ENCODE results near the gene KCNQ2. TPM values are rescaled to one million over a fixed set of nuclear protein-coding genes. Genes with fewer than 3 reads are reported as not detected.

The KCNQ2 gene
- total and polyA plus RNA-seq, 4 donors: 30.7 to 155 (median 103) TPM

DNA sequence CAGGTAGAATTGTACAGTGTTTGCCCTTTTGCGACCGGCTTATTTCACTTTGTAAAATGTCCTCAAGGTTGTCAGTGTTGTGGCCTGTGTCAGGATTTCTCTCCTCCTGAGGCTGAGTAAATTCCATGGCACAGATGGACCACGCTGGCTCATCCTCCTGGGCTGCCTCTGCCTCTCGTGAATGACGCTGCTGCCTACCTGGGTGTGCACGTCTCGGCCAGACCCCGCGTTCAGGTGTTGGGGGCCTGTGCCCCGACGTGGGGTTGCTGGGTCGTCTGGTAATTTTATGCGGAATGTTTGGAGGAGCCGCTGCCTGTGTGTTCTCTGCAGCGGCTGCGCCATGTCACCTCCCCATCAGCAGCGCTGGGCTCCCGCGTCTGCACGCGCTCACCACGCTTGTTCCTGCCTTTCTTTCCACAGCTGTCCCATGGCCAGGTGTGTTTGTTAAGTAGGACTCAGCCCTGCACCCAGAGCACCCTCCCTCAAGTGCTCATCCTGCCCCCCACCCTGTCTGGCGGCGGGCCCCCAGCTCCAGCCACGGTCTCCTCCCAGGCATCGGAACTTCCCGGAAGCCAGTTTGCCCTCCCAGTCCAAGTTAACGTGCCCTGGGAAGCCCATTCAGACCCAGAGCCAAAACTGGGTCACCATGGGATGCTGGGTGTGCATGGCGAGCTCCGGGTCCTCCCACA is 75.2 kb downstream of the KCNQ2 start:
- Histone ChIP-seq H3K27ac (ENCODE audit: low read depth, low read length) (no peak overlapping the region), H3K9me3 (ENCODE audit: control insufficient read depth, insufficient read depth, low read length) (no peaks in the 10 kb centered on the region), H3K4me3 (ENCODE audit: low read depth, low read length) (no peak overlapping the region), H3K27me3 (ENCODE audit: control insufficient read depth, insufficient read depth, low read length) (no peaks in the 10 kb centered on the region), H3K36me3 (ENCODE audit: control insufficient read depth, insufficient read depth, low read length) (peaks cover 8% of the 10 kb centered on the region), H3K4me1 (ENCODE audit: control insufficient read depth, insufficient read depth, low read length) (peaks cover 33% of the 10 kb centered on the region)
- WGBS (ENCODE audit: insufficient coverage): 88% methylated on average over 23 of the region's 30 CpGs
- no peak for DNase-seq (ENCODE audit: low read depth in 4 of 6, low spot score in 6 of 6)

DNA sequence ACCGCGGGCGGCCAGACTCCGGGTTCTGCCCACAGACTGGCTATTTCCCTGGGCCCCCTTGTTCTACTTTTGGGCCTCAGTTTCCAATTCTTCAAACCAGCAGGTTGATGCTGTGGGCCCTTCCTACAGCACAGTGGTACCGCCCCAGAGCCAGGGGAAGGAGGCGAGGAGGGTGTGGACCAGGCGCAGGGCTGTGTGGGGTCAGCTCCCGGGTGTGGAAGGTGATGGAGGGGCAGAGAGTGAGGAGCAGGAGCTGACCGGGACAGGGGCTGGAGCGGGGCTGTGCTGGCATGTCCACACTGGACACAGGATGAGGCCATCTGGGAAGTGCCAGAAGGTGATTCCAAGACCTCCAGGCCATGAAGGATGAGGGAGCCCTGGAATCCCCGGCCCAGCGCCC is 76.2 kb downstream of the KCNQ2 start:
- H3K9me3 ChIP-seq (ENCODE audit: control insufficient read depth, insufficient read depth, low read length): no peaks in the 10 kb centered on the region
- WGBS (ENCODE audit: insufficient coverage): 89% methylated on average over 12 of the region's 12 CpGs
- no peak for DNase-seq (ENCODE audit: low read depth in 4 of 6, low spot score in 6 of 6)
- H3K4me1 ChIP-seq (ENCODE audit: control insufficient read depth, insufficient read depth, low read length): peaks cover 29% of the 10 kb centered on the region
- no peak overlapping the region for H3K4me3 ChIP-seq (ENCODE audit: low read depth, low read length)
- peaks cover 8% of the 10 kb centered on the region for H3K36me3 ChIP-seq (ENCODE audit: control insufficient read depth, insufficient read depth, low read length)
- H3K27me3 ChIP-seq (ENCODE audit: control insufficient read depth, insufficient read depth, low read length): no peaks in the 10 kb centered on the region
- no peak overlapping the region for H3K27ac ChIP-seq (ENCODE audit: low read depth, low read length)

DNA sequence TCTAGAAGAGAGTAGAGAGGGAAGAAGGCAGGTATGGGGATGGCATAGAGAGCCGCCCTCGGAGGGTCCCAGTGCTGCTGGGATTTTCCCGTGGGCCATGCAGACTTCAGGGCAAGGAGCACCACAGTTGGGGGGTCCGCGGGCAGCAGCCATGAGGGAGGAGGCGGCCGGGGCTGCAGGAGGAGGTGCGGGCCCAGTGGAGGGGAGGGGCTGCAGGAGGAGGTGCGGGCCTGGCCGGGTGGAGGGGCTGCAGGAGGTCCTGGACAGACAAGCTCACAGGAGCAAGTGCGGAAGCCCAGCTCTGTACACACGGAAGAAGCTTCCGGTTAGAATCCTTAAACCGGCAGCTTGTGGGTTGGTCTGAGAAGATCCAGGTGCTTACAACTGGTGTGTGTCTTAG is 76.7 kb downstream of the KCNQ2 start:
- H3K4me1 ChIP-seq (ENCODE audit: control insufficient read depth, insufficient read depth, low read length): peaks cover 29% of the 10 kb centered on the region
- H3K9me3 ChIP-seq (ENCODE audit: control insufficient read depth, insufficient read depth, low read length): no peaks in the 10 kb centered on the region
- no peak overlapping the region for H3K27ac ChIP-seq (ENCODE audit: low read depth, low read length)
- peaks cover 8% of the 10 kb centered on the region for H3K36me3 ChIP-seq (ENCODE audit: control insufficient read depth, insufficient read depth, low read length)
- WGBS (ENCODE audit: insufficient coverage): 76% methylated on average over 14 of the region's 14 CpGs
- DNase-seq (ENCODE audit: low read depth in 4 of 6, low spot score in 6 of 6): no peak
- no peak overlapping the region for H3K4me3 ChIP-seq (ENCODE audit: low read depth, low read length)
- H3K27me3 ChIP-seq (ENCODE audit: control insufficient read depth, insufficient read depth, low read length): no peaks in the 10 kb centered on the region

DNA sequence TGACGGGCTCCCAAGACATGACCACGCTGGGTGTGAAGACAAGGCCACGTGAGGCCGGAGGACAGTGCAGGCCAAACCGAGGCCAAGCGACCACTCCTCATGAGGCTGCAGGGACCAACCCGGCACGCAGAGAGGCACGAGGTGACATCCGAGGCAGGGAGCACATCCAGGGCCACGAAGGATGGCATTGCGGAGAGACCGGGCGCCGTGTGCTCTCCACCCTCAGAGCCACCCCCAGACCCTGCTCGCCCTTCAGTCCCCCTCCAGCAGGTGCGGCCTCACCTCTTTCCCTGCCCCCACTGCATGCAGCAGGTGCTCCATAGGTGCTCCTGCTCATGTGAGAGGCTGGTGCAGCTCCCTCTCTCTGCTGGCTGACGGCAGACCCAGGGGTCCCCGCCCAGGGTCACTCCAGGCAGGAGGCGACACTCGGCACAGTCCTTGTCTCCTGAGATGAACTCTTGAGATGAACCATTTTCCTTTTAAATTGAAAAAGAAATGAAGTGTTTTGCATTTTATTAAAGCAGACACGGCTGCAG is 77.5 kb downstream of the KCNQ2 start:
- H3K27ac ChIP-seq (ENCODE audit: low read depth, low read length): no peak overlapping the region
- peaks cover 29% of the 10 kb centered on the region for H3K4me1 ChIP-seq (ENCODE audit: control insufficient read depth, insufficient read depth, low read length)
- 83% methylated on average over 20 of the region's 22 CpGs for WGBS (ENCODE audit: insufficient coverage)
- no peaks in the 10 kb centered on the region for H3K9me3 ChIP-seq (ENCODE audit: control insufficient read depth, insufficient read depth, low read length)
- no peak for DNase-seq (ENCODE audit: low read depth in 4 of 6, low spot score in 6 of 6)
- no peak overlapping the region for H3K4me3 ChIP-seq (ENCODE audit: low read depth, low read length)
- no peaks in the 10 kb centered on the region for H3K27me3 ChIP-seq (ENCODE audit: control insufficient read depth, insufficient read depth, low read length)
- H3K36me3 ChIP-seq (ENCODE audit: control insufficient read depth, insufficient read depth, low read length): peaks cover 6% of the 10 kb centered on the region

DNA sequence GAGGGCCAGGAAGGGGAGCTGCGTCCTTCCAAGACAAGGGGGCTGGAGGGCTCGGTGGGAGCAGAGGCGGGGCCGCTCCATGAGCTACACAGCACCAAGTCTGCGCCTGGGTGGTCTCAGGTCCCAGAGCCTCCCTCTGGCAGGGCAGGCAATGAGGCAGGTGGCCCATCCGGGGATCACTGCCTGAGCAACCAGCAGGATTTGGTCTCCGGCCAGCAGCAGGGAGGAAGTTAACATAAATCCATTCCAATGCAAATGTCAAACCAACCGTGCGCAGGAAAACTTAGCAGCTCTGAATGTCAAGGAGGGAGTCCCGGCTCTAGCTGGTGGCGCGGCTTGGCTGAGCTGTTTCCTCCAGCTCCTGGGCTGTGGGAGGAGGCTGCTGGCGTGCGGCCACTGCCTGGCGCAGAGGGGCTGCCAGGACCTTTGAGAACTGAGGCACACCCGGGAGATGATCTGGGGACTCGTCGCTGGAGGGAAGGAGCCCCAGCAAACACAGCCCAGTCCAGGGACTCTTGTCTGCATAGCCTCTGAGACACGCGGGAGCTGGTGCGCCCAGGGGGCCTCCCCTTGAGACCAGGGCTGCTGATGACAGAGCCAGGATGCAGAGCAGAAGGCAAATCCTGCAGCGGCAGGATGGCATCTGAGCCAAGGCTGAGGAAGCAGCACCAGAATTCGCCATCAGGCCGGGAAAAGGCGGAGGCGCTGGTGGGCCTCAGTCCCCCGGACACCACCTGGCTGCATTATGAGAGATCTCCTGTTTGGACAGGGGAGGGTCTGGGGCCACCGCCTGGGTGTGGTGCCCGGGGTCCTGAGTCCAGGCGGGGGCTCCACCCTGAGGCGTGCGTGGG is 78.2 kb downstream of the KCNQ2 start:
- peaks cover 29% of the 10 kb centered on the region for H3K4me1 ChIP-seq (ENCODE audit: control insufficient read depth, insufficient read depth, low read length)

DNA sequence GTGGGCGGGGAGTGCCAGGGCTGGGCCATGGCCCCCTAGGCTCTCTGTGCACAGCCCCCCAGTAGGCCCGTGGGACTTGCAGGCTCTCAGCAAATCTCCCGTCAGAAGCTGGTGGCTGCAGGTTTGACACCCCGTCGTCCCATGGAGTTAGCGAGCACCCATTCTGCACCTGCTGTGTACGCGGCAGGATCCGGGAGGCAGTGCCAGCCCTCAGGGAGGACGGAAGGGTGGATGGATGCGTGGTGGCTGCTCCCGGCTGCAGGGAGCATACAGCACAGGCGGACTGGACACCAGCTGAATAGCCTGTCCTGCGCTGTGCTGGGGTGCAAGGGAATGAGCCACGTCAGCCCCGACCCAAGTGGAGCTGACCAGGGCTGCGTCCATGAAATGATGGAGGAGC is 78.9 kb downstream of the KCNQ2 start:
- Histone ChIP-seq H3K4me1 (ENCODE audit: control insufficient read depth, insufficient read depth, low read length) (peaks cover 29% of the 10 kb centered on the region), H3K9me3 (ENCODE audit: control insufficient read depth, insufficient read depth, low read length) (no peaks in the 10 kb centered on the region), H3K27me3 (ENCODE audit: control insufficient read depth, insufficient read depth, low read length) (no peaks in the 10 kb centered on the region), H3K4me3 (ENCODE audit: low read depth, low read length) (no peak overlapping the region), H3K27ac (ENCODE audit: low read depth, low read length) (peak overlapping the region; percentile 47), H3K36me3 (ENCODE audit: control insufficient read depth, insufficient read depth, low read length) (peaks cover 2% of the 10 kb centered on the region)
- DNase-seq (ENCODE audit: low read depth in 4 of 6, low spot score in 6 of 6): no peak
- WGBS (ENCODE audit: insufficient coverage): 62% methylated on average over 15 of the region's 17 CpGs

More for the DNA sequence above, 78.2 kb downstream of the KCNQ2 start:
- DNase-seq (ENCODE audit: low read depth in 4 of 6, low spot score in 6 of 6): peak; percentile 54 to 97 (median 66)
- Histone ChIP-seq H3K9me3 (ENCODE audit: control insufficient read depth, insufficient read depth, low read length) (no peaks in the 10 kb centered on the region), H3K27ac (ENCODE audit: low read depth, low read length) (no peak overlapping the region), H3K27me3 (ENCODE audit: control insufficient read depth, insufficient read depth, low read length) (no peaks in the 10 kb centered on the region), H3K4me3 (ENCODE audit: low read depth, low read length) (no peak overlapping the region), H3K36me3 (ENCODE audit: control insufficient read depth, insufficient read depth, low read length) (peaks cover 2% of the 10 kb centered on the region)
- 22% methylated on average over 30 of the region's 32 CpGs for WGBS (ENCODE audit: insufficient coverage)

DNA sequence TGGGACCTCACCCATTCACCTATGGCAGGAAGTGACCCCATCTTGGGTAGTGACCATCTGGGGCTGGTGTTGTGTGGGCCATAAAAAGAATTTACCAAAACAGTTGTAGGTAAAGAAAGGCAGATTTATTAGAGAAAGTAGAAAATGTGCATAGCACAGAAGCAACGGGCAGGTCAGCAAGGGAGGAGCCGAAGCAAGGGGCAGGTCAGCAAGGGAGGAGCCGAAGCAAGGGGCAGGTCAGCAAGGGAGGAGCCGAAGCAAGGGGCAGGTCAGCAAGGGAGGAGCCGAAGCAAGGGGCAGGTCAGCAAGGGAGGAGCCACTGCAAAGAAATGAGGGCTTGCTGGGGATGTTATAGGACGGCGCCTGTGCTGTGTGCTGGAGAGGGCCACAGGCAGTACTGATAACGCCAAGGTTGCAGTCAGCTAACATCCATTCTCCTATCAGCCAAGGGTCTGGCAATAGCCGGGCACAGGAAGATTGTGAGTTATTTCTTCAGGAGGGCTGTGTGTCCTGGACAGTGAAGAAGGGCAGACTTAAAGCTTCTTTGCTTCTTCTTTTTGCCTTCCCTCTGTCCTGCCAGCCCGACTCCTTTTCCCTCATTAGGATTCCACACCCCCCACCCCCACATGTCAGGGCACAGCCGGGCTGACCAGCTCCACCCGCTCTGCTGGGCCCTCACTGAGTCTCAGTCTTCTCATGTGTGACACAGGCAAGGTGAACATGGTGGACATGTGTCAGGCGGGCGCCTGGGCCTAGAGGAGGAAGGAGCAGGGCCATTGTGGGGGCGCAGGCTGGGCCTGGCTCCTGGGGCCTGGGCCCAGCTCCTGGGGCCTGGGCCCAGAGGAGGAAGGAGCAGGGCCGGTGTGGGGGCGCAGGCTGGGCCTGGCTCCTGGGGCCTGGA is 79.7 kb downstream of the KCNQ2 start:
- Histone ChIP-seq H3K36me3 (ENCODE audit: control insufficient read depth, insufficient read depth, low read length) (peaks cover 2% of the 10 kb centered on the region), H3K4me1 (ENCODE audit: control insufficient read depth, insufficient read depth, low read length) (peaks cover 29% of the 10 kb centered on the region)
- no peak for DNase-seq (ENCODE audit: low read depth in 4 of 6, low spot score in 6 of 6)

DNA sequence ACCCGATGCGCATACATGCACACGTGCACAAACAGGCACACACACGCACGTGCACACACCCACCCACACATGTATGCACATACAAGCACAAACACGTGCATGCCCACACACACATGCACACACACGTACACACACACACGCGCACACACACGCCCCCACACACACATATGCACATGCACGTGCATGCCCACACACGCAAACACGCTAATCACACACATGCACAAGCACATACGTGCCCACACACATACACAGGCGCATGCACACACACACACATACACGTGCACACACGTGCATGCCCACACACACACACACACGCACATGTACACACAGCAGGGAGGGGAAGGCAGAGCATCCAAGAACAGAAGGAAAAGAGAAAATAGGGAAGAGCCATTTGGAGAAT is 84.5 kb downstream of the KCNQ2 start:
- H3K36me3 ChIP-seq (ENCODE audit: control insufficient read depth, insufficient read depth, low read length): no peaks in the 10 kb centered on the region
- H3K4me3 ChIP-seq (ENCODE audit: low read depth, low read length): no peak overlapping the region
- peaks cover under 1% of the 10 kb centered on the region for H3K4me1 ChIP-seq (ENCODE audit: control insufficient read depth, insufficient read depth, low read length)
- no peak for DNase-seq (ENCODE audit: low read depth in 4 of 6, low spot score in 6 of 6)
- H3K27me3 ChIP-seq (ENCODE audit: control insufficient read depth, insufficient read depth, low read length): no peaks in the 10 kb centered on the region
- WGBS (ENCODE audit: insufficient coverage): 89% methylated on average over 12 of the region's 18 CpGs
- H3K27ac ChIP-seq (ENCODE audit: low read depth, low read length): no peak overlapping the region
- peaks cover 5% of the 10 kb centered on the region for H3K9me3 ChIP-seq (ENCODE audit: control insufficient read depth, insufficient read depth, low read length)

More for the DNA sequence above, 79.7 kb downstream of the KCNQ2 start:
- WGBS (ENCODE audit: insufficient coverage): 92% methylated on average over 14 of the region's 17 CpGs
- H3K9me3 ChIP-seq (ENCODE audit: control insufficient read depth, insufficient read depth, low read length): no peaks in the 10 kb centered on the region
- no peaks in the 10 kb centered on the region for H3K27me3 ChIP-seq (ENCODE audit: control insufficient read depth, insufficient read depth, low read length)
- H3K27ac ChIP-seq (ENCODE audit: low read depth, low read length): no peak overlapping the region
- no peak overlapping the region for H3K4me3 ChIP-seq (ENCODE audit: low read depth, low read length)

DNA sequence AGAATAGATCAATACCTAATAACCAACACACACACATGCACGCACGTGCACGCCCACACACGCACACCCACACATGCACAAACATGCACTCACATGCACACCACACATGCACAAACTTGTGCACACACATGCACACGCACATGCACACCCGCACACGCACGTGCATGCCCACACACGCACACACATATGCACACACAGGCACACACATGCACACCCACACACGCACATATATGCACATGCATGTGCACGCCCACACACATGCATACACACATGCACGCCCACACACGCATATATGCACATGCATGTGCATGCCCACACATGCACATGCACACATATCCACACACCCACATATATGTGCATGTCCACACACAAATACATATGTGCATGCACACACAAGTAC is 85.1 kb downstream of the KCNQ2 start:
- no peak overlapping the region for H3K27ac ChIP-seq (ENCODE audit: low read depth, low read length)
- no peaks in the 10 kb centered on the region for H3K27me3 ChIP-seq (ENCODE audit: control insufficient read depth, insufficient read depth, low read length)
- WGBS (ENCODE audit: insufficient coverage): 95% methylated on average over 13 of the region's 13 CpGs
- H3K4me3 ChIP-seq (ENCODE audit: low read depth, low read length): no peak overlapping the region
- H3K9me3 ChIP-seq (ENCODE audit: control insufficient read depth, insufficient read depth, low read length): peaks cover 5% of the 10 kb centered on the region
- peaks cover under 1% of the 10 kb centered on the region for H3K4me1 ChIP-seq (ENCODE audit: control insufficient read depth, insufficient read depth, low read length)
- no peaks in the 10 kb centered on the region for H3K36me3 ChIP-seq (ENCODE audit: control insufficient read depth, insufficient read depth, low read length)
- DNase-seq (ENCODE audit: low read depth in 4 of 6, low spot score in 6 of 6): no peak

Measured in spinal cord (tissue), 10 donors.